Activated CD8-positive, alpha-beta memory T cell treated with anti-CD3 and anti-CD28 coated beads for 24 hours (primary cell): Measurements from ENCODE around the gene OTOA.
A peak's percentile ranks its signal among the peaks of the same experiment; 100 is the strongest.
"Not testable (repeated sequence)": the region's sequence is repeated elsewhere in the genome, so short reads cannot be mapped to it uniquely, and the experiment has no call there.

Experiments used
- DNase-seq: peaks from one replicate; pipeline ENCODE4 v3.0.0-alpha.2; 2020

Gene OTOA

GRCh38 chr16:21642861-21643260, 20.9 kb upstream of the OTOA start:
- DNase-seq, result no peak

- DNase-seq, result no peak
Observed at GRCh38 chr16:21643785-21644184, 20.0 kb upstream of the OTOA start.

- no peak for DNase-seq
Observed at GRCh38 chr16:21644674-21645073, 19.1 kb upstream of the OTOA start.

GRCh38 chr16:21645261-21645721, 18.5 kb upstream of the OTOA start:
- DNase-seq, result peak; percentile 69

GRCh38 chr16:21646091-21646490, 17.7 kb upstream of the OTOA start:
- DNase-seq, result peak; percentile 5

- peak; percentile 81 for DNase-seq
Observed at GRCh38 chr16:21646721-21647561, 16.8 kb upstream of the OTOA start.

GRCh38 chr16:21647562-21648164, 16.1 kb upstream of the OTOA start:
- DNase-seq, result no peak

- DNase-seq, result peak; percentile 33
Observed at GRCh38 chr16:21649826-21650406, 13.9 kb upstream of the OTOA start.

GRCh38 chr16:21650521-21650920, 13.2 kb upstream of the OTOA start:
- DNase-seq, result no peak

GRCh38 chr16:21651515-21651914, 12.3 kb upstream of the OTOA start:
- DNase-seq, result no peak

- DNase-seq, result no peak
Observed at GRCh38 chr16:21652453-21652852, 11.3 kb upstream of the OTOA start, which contains the start of gene IGSF6. TSS of gene IGSF6 (minus strand) at chr16:21652608. CDS start at chr16:21652598, 10 bp downstream.

- DNase-seq, result no peak
Observed at GRCh38 chr16:21653571-21653970, 10.2 kb upstream of the OTOA start.

- no peak for DNase-seq
Observed at GRCh38 chr16:21654466-21654865, 9.3 kb upstream of the OTOA start.

- DNase-seq, result no peak
Observed at GRCh38 chr16:21654881-21655280, 8.9 kb upstream of the OTOA start.

GRCh38 chr16:21656795-21657768, 6.7 kb upstream of the OTOA start:
- no peak for DNase-seq

- no peak for DNase-seq
Observed at GRCh38 chr16:21659124-21659523, 4.6 kb upstream of the OTOA start.

- no peak for DNase-seq
Observed at GRCh38 chr16:21664801-21665492, 1.2 kb downstream of the OTOA start.

GRCh38 chr16:21666772-21667171, 3.0 kb downstream of the OTOA start:
- no peak for DNase-seq

GRCh38 chr16:21667575-21667974, 3.8 kb downstream of the OTOA start:
- DNase-seq, result no peak

- DNase-seq, result no peak
Observed at GRCh38 chr16:21673469-21673868, 9.7 kb downstream of the OTOA start.

GRCh38 chr16:21674456-21674855, 10.7 kb downstream of the OTOA start:
- DNase-seq, result not testable (repeated sequence)

- DNase-seq, result not testable (repeated sequence)
Observed at GRCh38 chr16:21680714-21681113, 16.9 kb downstream of the OTOA start.
